Right atrium auricular region (tissue), 2 donors: ENCODE data around the gene RNU5D-1. TPM values are rescaled to one million over a fixed set of nuclear protein-coding genes. Genes with fewer than 3 reads are reported as not detected.
"Not testable (repeated sequence)": the region's sequence is repeated elsewhere in the genome, so short reads cannot be mapped to it uniquely, and the experiment has no call there.

Source experiments
- DNase-seq: peaks from one replicate; pipeline ENCODE4 v3.0.0-alpha.2; 2019; ENCODE audit warnings: low spot score
- H3K27ac ChIP-seq, 2 donors: fragments of 200-600 bp; sonication (generic); 1 replicate in 1 of 2; 2 replicates in 1 of 2; pipeline ENCODE4 v1.5.1; 2016 to 2019
- H3K27me3 ChIP-seq, 2 donors: fragments of 200-600 bp; sonication (generic); one replicate each; pipeline versions ENCODE4 v1.5.1 to v1.6.0; 2017 to 2019
- H3K36me3 ChIP-seq: fragments of 200-600 bp; sonication (generic); one replicate; pipeline ENCODE4 v1.5.1; 2016
- H3K4me1 ChIP-seq, 2 donors: fragments of 200-600 bp; sonication (generic); one replicate each; pipeline versions ENCODE4 v1.5.1 to v1.6.0; 2017 to 2019
- H3K4me3 ChIP-seq, 2 donors: fragments of 200-600 bp; sonication (generic); 1 replicate in 1 of 2; 2 replicates in 1 of 2; pipeline ENCODE4 v1.5.1; 2017 to 2019; ENCODE audit warnings: mild to moderate bottlenecking in 1 of 2, moderate library complexity in 1 of 2
- H3K9me3 ChIP-seq, 2 donors: fragments of 200-600 bp; sonication (generic); one replicate each; pipeline ENCODE4 v1.5.1; 2019
- total RNA-seq, 2 donors: library from RNA; depleted of rRNA; stranded (reverse); fragments of >200 nt; gene quantifications; one replicate each; pipeline ENCODE4 v1.1.0, GENCODE V29; 2016
- TF ChIP-seq, protein P1 (sequence below), 2 donors: fragments of 200-600 bp; sonication (generic); IDR thresholded peaks; one replicate each; pipeline ENCODE4 v1.5.1; 2019; ENCODE audit warnings: antibody characterized with exemption in 2 of 2

RNU5D-1 gene
- total RNA-seq, 2 donors from 2014 or later: not detected

- Histone ChIP-seq H3K9me3 (no peaks in the 10 kb centered on the region), H3K4me3 (no peak overlapping the region), H3K27me3 (no peaks in the 10 kb centered on the region), H3K27ac (no peak overlapping the region), H3K4me1 (no peaks in the 10 kb centered on the region), H3K36me3 (no peaks in the 10 kb centered on the region)
- no peak for DNase-seq
- TF ChIP-seq, protein P1, sequence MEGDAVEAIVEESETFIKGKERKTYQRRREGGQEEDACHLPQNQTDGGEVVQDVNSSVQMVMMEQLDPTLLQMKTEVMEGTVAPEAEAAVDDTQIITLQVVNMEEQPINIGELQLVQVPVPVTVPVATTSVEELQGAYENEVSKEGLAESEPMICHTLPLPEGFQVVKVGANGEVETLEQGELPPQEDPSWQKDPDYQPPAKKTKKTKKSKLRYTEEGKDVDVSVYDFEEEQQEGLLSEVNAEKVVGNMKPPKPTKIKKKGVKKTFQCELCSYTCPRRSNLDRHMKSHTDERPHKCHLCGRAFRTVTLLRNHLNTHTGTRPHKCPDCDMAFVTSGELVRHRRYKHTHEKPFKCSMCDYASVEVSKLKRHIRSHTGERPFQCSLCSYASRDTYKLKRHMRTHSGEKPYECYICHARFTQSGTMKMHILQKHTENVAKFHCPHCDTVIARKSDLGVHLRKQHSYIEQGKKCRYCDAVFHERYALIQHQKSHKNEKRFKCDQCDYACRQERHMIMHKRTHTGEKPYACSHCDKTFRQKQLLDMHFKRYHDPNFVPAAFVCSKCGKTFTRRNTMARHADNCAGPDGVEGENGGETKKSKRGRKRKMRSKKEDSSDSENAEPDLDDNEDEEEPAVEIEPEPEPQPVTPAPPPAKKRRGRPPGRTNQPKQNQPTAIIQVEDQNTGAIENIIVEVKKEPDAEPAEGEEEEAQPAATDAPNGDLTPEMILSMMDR (IDR thresholded peaks at IDR 0.05): no peak
Observed at GRCh38 chr1:44701141-44701573, 29.8 kb downstream of the RNU5D-1 start.

- Histone ChIP-seq H3K27ac (no peak overlapping the region), H3K27me3 (no peaks in the 10 kb centered on the region), H3K9me3 (no peaks in the 10 kb centered on the region), H3K4me1 (no peaks in the 10 kb centered on the region), H3K36me3 (no peaks in the 10 kb centered on the region), H3K4me3 (no peak overlapping the region)
- TF ChIP-seq, protein P1 (IDR thresholded peaks at IDR 0.05): no peak
- DNase-seq: no peak
Observed at GRCh38 chr1:44700573-44700972, 30.4 kb downstream of the RNU5D-1 start.

GRCh38 chr1:44699375-44699774 lies 31.6 kb downstream of the RNU5D-1 start:
- not testable (repeated sequence) for H3K4me3 ChIP-seq, H3K9me3 ChIP-seq, H3K4me1 ChIP-seq, H3K36me3 ChIP-seq, H3K27me3 ChIP-seq, DNase-seq, H3K27ac ChIP-seq

DNA sequence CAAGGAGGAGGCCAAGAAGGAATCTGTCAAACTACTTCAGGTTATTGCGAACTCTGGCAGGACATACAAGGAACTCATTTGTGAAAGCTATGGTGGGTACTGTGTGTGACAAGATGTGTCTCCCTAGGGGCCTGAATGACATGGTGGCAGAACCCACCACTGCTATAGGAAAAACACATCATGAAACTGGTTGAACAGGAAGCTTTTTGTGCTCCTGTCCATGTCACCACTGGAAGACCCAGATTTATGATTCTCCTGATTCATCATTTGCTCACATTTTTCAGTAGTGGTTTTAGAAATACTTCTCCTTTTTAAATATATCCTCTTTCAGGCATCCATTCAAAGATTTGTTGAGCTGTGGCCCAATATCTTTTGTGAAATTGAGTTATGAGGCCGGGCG lies 32.8 kb downstream of the RNU5D-1 start:
- no peak overlapping the region for H3K4me3 ChIP-seq
- no peaks in the 10 kb centered on the region for H3K36me3 ChIP-seq
- H3K27me3 ChIP-seq: no peaks in the 10 kb centered on the region
- H3K9me3 ChIP-seq: no peaks in the 10 kb centered on the region
- no peak overlapping the region for H3K27ac ChIP-seq
- DNase-seq: no peak
- TF ChIP-seq, protein P1 (IDR thresholded peaks at IDR 0.05): no peak
- H3K4me1 ChIP-seq: no peaks in the 10 kb centered on the region

- Histone ChIP-seq H3K27me3 (no peaks in the 10 kb centered on the region), H3K36me3 (no peaks in the 10 kb centered on the region), H3K9me3 (no peaks in the 10 kb centered on the region), H3K4me1 (no peaks in the 10 kb centered on the region), H3K27ac (no peak overlapping the region), H3K4me3 (no peak overlapping the region)
- DNase-seq: no peak
- TF ChIP-seq, protein P1 (IDR thresholded peaks at IDR 0.05): no peak
Observed at GRCh38 chr1:44696789-44697345, 34.1 kb downstream of the RNU5D-1 start.

DNA sequence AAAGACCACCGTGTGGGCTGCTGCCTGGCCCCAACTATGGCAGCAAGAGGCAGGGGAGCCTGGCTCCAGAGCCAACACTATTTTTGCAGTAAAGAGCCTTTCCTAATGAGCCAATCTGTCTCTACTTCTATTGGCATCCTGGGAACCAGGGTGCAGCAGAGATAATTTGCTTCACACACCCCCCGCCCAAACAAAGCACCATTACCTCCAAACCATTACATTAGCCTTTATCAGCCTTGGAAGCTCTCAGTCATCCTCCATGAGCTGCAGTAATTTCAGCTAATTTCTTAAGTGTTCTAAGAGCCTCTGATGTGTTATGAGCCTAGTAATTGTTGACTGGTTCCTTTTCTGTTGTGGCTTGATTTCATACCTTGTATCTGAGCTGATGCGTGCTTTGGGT lies 34.9 kb downstream of the RNU5D-1 start:
- Histone ChIP-seq H3K36me3 (no peaks in the 10 kb centered on the region), H3K27me3 (no peaks in the 10 kb centered on the region), H3K4me3 (no peak overlapping the region), H3K9me3 (no peaks in the 10 kb centered on the region), H3K27ac (no peak overlapping the region), H3K4me1 (no peaks in the 10 kb centered on the region)
- TF ChIP-seq, protein P1 (IDR thresholded peaks at IDR 0.05): no peak
- no peak for DNase-seq
